ENCODE measurements around the gene MAN1C1. TPM values are rescaled to one million over a fixed set of nuclear protein-coding genes. Genes with fewer than 3 reads are reported as not detected.

Gene MAN1C1
- total and polyA plus RNA-seq, 4 donors, result 4.6 to 14.7 (median 13.1) TPM

DNA sequence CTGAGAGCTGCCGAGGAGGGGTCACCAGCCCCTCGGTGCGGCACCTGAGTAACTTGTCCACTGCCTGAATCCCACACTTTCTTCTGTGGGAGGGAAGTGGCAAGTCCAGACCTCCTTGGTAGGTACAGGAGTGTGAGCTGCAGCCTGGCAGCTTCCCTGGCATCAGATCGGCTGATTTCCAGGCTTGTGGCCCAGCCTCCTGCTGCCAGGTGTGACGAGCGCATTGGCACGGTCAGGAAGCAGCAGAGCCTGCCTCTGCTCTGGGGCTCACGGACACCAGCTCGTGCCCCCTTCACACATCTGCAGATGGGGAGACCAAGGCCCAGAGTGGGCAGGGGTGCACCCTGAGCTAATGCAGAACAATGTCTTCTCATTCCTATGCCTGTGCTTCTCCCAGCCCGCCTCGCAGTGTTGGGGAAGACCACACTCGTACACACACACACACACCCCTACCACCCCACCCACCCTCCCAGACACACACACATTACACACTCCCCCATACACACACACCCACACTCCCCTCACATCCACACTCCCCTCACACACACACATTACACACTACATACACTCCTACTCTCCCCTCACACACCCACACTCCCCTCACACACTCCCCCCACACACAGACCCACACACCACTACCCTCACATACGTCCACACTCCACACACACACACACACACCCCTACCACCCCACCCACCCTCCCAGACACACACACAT is 150.3 kb downstream of the MAN1C1 start:
- TF ChIP-seq, protein P1, sequence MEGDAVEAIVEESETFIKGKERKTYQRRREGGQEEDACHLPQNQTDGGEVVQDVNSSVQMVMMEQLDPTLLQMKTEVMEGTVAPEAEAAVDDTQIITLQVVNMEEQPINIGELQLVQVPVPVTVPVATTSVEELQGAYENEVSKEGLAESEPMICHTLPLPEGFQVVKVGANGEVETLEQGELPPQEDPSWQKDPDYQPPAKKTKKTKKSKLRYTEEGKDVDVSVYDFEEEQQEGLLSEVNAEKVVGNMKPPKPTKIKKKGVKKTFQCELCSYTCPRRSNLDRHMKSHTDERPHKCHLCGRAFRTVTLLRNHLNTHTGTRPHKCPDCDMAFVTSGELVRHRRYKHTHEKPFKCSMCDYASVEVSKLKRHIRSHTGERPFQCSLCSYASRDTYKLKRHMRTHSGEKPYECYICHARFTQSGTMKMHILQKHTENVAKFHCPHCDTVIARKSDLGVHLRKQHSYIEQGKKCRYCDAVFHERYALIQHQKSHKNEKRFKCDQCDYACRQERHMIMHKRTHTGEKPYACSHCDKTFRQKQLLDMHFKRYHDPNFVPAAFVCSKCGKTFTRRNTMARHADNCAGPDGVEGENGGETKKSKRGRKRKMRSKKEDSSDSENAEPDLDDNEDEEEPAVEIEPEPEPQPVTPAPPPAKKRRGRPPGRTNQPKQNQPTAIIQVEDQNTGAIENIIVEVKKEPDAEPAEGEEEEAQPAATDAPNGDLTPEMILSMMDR (IDR thresholded peaks at IDR 0.05; ENCODE audit: control extremely low read depth, extremely low read depth), result no peak
- Histone ChIP-seq H3K4me3 (no peak overlapping the region), H3K36me3 (ENCODE audit: control insufficient read depth in 4 of 4, insufficient read depth in 4 of 4, low read length in 4 of 4) (peaks cover 0 to 17% (median 6%) of the 10 kb centered on the region in 4 donors), H3K9ac (ENCODE audit: insufficient read depth in 1 of 2, low read length in 2 of 2) (no peak overlapping the region), H3K9me3 (ENCODE audit: control insufficient read depth in 4 of 4, insufficient read depth in 3 of 4, low read length in 3 of 4) (no peaks in the 10 kb centered on the region), H3K27me3 (ENCODE audit: control insufficient read depth in 3 of 3, insufficient read depth in 3 of 3, low read length in 2 of 3) (peaks cover 0 to 2% (median 0%) of the 10 kb centered on the region in 3 donors), H3K27ac (ENCODE audit: low read depth in 1 of 2, low read length in 1 of 2) (no peak overlapping the region), H3K4me1 (ENCODE audit: control insufficient read depth in 5 of 5, insufficient read depth in 5 of 5, low read length in 5 of 5) (peaks cover 2 to 18% (median 12%) of the 10 kb centered on the region in 5 donors)
- ATAC-seq (ENCODE audit: insufficient read depth, low FRiP score) (no peak), DNase-seq (no peak)
- WGBS, 2 donors, result 84 to 93% methylated on average over 11 to 13 of the region's 13 CpGs

DNA sequence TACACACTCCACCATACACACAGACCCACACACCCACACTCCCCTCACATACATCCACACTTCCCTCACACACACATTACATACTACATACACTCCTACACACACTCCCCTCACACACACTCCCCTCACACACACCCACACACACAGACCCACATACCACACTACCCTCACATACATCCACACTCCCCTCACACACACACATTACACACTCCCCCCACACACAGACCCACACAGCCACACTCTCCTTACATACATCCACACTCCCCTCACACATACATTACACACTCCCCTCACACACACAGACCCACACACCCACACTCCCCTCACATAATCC is 150.8 kb downstream of the MAN1C1 start:
- H3K27ac ChIP-seq (ENCODE audit: low read depth in 1 of 2, low read length in 1 of 2), result no peak overlapping the region
- TF ChIP-seq, protein P1 (IDR thresholded peaks at IDR 0.05; ENCODE audit: control extremely low read depth, extremely low read depth), result no peak
- H3K4me3 ChIP-seq, result no peak overlapping the region
- H3K4me1 ChIP-seq (ENCODE audit: control insufficient read depth in 5 of 5, insufficient read depth in 5 of 5, low read length in 5 of 5), result peaks cover 2 to 18% (median 12%) of the 10 kb centered on the region in 5 donors
- DNase-seq (no peak), ATAC-seq (ENCODE audit: insufficient read depth, low FRiP score) (no peak)
- peaks cover 0 to 22% (median 9%) of the 10 kb centered on the region in 4 donors for H3K36me3 ChIP-seq (ENCODE audit: control insufficient read depth in 4 of 4, insufficient read depth in 4 of 4, low read length in 4 of 4)
- H3K27me3 ChIP-seq (ENCODE audit: control insufficient read depth in 3 of 3, insufficient read depth in 3 of 3, low read length in 2 of 3), result peaks cover 0 to 2% (median 0%) of the 10 kb centered on the region in 3 donors
- H3K9ac ChIP-seq (ENCODE audit: insufficient read depth in 1 of 2, low read length in 2 of 2), result no peak overlapping the region
- H3K9me3 ChIP-seq (ENCODE audit: control insufficient read depth in 4 of 4, insufficient read depth in 3 of 4, low read length in 3 of 4), result no peaks in the 10 kb centered on the region

DNA sequence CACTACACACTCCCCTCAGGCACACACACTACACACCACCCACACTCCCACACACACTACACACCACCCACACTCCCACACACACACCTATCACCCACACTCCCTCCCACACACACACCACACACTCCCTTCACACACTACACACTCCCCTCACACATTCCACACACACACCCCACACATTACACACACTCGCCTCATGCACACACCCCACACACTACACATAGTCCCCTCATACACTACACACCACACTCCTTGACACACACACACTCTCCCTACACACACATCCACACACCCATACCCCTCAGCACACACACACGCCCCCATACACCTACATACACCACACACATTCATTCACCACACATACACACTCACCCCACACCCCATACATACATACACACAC is 152.4 kb downstream of the MAN1C1 start:
- DNase-seq, result no peak
- H3K4me1 ChIP-seq (ENCODE audit: control insufficient read depth in 5 of 5, insufficient read depth in 5 of 5, low read length in 5 of 5), result peaks cover 2 to 22% (median 12%) of the 10 kb centered on the region in 5 donors
- ATAC-seq (ENCODE audit: insufficient read depth, low FRiP score), result no peak
- TF ChIP-seq, protein P1 (IDR thresholded peaks at IDR 0.05; ENCODE audit: control extremely low read depth, extremely low read depth), result no peak
- H3K27me3 ChIP-seq (ENCODE audit: control insufficient read depth in 3 of 3, insufficient read depth in 3 of 3, low read length in 2 of 3), result peaks cover 0 to 2% (median 0%) of the 10 kb centered on the region in 3 donors
- no peak overlapping the region for H3K4me3 ChIP-seq
- no peaks in the 10 kb centered on the region for H3K9me3 ChIP-seq (ENCODE audit: control insufficient read depth in 4 of 4, insufficient read depth in 3 of 4, low read length in 3 of 4)
- H3K9ac ChIP-seq (ENCODE audit: insufficient read depth in 1 of 2, low read length in 2 of 2), result no peak overlapping the region
- no peak overlapping the region for H3K27ac ChIP-seq (ENCODE audit: low read depth in 1 of 2, low read length in 1 of 2)
- peaks cover 0 to 20% (median 8%) of the 10 kb centered on the region in 4 donors for H3K36me3 ChIP-seq (ENCODE audit: control insufficient read depth in 4 of 4, insufficient read depth in 4 of 4, low read length in 4 of 4)
- 94 to 97% methylated on average over 2 of the region's 2 CpGs for WGBS, 2 donors
